ENCODE results near the gene FBXW4.
"Not testable (repeated sequence)": the region's sequence is repeated elsewhere in the genome, so short reads cannot be mapped to it uniquely, and the experiment has no call there.

FBXW4 gene

DNA sequence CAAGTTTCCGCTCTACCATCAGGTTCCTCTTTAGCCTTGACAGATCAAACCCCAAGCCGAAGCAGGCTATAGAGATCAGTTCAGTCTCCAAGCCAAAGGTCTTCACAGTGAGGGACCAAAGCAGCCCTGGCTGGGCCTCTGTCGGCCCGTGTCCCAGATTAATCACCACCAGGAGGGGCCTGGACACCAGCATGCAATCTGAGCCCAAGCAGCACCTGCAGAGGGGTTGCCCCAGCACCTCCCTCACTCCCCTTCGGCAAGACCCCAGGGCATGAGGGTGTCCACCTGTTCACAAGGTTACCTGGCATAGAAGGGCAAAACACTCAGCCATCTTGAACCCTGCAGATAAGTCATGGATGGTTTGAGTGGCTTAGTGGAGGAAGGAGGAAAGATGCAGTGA, 36.0 kb downstream of the FBXW4 start:
- no peak for FAIRE-seq
- no peak for DNase-seq (ENCODE audit: low spot score)

DNA sequence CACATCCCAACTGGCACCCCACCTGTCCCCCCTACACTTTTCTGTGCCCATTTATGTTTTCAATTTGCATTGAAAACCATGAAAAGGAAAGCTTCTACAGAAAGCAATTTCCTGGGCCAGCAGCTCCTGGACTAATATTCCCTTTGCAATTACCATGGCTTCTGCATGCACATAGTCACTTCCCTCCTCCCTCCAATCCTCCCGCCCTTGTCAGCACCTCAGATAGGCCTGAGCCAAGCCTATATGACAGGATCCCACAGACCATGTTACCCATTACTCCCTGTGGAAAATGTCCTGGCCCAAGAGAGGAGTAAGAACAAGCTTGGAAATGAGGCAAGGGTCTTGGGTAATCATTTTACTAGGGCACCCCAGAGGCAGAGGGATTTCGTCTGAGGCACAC, 38.1 kb downstream of the FBXW4 start:
- no peak for FAIRE-seq
- no peak for DNase-seq (ENCODE audit: low spot score)

DNA sequence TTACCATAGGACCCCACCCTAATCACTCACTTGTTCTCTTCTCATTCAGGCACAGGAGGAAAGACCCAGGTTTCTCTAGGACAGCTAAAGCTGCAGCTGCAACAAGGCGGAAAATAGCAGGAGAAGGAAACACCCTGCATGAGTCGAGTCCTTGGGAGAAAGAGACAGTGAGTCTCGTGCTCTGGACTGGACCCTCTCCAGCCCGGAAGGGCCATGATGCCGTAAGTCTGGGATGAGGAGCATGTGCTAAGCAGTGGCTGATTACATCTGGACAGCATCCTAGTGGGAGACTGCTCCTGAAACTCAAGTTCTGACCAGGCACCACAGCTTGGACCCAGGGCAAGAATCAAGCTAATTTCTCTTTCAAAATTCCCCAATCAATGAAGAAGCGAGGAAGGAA, 39.4 kb downstream of the FBXW4 start:
- DNase-seq (ENCODE audit: low spot score) (no peak), FAIRE-seq (no peak)

DNA sequence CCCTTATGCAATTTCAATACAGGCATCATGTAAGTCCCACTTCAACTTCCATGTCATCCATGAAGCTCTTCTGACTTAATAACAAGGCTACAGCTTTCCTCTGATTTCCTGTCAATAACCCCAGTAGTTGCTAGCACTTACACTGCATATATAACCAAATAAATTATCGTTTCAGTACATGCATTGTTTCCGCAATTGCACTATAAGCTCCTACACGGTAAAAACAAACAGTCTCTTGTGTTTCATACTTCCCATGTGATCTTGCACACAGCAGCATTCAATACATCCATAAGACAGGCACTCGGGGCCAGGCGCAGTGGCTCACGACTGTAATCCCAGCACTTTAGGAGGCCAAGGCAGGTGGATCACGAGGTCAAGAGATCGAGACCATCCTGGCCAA, 41.4 kb downstream of the FBXW4 start:
- DNase-seq (ENCODE audit: low spot score) (no peak), FAIRE-seq (no peak)

DNA sequence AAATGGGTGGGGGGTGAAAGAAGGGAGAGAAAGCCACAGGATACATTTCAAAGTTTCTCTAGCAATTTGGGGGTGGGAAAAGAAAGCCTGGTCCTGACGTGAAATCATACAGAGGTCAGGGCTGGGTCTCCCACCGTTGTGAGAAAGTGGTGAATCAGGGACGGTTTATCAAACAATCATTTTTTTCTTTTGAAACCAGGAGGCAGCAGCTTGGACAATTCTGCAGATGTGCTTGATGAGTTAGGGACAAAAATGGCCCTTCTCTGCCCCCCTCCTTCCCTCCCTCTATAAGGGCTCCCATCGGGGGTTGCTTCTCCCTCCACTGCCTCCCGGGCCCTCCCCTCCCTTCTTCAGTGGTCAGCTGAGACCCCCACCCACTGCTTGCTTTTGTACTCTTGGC, 43.6 kb downstream of the FBXW4 start:
- no peak for FAIRE-seq
- DNase-seq (ENCODE audit: low spot score): no peak

DNA sequence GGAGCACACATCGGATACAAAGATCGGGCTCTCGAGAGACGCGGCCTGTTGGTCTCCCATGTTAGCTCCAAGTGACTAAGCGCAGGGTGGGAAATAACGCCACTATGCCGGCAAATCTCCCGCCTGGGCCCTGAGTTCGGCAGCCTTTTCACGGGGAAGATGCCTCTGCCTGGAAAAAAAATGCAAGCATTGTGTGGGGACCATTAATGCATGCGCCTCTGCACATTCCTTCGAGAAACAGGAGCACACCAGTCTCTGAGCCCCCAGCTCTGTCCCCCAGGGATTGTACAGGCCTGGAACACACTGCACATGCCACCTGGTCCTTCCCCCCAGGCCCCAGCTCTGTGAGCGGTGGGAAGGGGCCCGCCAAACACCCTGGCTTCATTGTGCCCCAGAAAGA, 44.1 kb downstream of the FBXW4 start:
- FAIRE-seq (no peak), DNase-seq (ENCODE audit: low spot score) (no peak)

DNA sequence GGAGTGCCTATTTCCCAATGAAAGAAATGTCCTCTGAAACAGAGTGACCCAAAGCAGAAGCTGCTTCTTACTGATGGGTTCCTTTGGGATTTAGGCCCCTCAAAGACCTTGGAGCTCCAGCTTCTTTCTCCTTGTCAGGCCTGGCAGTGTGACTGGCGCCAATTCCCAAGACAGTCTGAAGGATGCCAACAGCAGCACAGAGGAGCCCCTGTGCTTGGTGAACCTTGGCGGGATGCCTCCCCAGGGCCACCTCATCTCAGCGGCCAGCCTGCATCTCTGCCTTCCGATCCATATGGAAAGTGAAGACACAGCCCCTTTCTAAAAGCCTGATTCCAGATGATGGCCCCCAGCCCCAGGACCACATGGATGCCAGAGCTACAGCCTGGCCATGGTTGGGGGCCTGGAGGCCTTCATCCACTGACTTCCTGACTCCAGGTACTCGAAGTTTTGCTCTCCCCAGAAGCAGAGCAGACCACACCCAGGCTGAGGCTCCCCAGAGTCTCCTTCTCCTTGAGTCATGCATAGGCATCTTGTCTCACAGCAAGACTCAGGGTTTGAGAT, 45.4 kb downstream of the FBXW4 start:
- FAIRE-seq: no peak
- DNase-seq (ENCODE audit: low spot score): no peak

DNA sequence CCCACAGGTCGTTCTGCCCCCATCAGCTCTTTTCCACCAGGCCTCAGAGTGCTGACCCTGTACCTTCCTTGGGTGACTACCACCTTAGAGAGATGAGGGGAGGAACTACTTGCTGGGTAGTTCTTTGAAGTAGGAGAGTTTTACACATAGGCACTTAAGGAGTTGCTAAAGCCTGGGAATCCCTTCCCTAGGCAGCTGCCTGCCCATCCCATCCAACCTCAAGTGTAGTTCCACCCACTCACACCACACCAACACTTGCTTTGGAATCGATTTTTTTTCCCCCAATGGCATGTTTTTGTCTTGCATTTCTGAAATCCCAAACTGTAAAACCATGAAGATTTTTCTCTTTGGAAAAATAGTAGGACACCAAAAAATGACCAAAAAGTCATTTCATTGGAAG, 47.7 kb downstream of the FBXW4 start:
- FAIRE-seq: no peak
- DNase-seq (ENCODE audit: low spot score): no peak

DNA sequence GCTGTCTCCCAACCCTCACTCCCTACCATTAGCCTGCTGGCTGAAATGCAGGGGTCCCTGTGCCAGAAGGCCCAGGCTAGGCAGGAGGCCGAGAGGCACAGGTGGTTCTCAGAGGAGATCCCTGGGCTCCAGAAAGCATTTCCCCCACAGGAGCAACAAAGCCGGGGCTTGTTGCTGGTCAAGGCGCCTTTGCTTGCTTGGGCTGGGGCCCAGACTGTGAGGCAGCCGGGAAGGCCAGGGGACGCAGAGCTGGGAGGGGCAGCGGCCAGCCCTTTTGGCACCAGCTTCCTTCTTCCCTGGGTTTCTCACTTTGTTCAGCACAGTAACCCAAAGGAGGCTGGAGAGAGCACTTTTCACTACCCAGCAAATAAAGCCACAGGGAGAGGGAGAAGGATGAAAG, 48.6 kb downstream of the FBXW4 start:
- no peak for DNase-seq (ENCODE audit: low spot score)
- FAIRE-seq: no peak

DNA sequence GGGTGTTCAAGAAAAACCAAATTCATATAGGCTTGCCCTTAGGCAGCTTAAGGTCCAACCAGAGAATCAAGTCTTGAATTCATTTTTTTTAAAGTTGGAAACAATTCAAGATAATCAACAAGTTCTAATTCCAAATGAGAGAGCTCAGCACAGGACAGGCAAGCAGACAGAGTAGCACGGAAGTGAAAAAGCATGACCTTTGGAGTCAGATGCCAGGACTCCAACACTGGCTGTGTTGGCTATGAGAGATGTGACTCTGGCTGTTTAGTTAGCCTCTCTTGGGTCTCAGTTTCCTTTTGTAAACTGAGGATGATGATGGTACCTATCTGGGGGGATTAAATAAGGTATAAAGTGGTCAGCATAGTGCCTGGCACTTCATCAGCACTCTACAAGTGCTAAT, 49.3 kb downstream of the FBXW4 start:
- no peak for DNase-seq (ENCODE audit: low spot score)
- FAIRE-seq: no peak

DNA sequence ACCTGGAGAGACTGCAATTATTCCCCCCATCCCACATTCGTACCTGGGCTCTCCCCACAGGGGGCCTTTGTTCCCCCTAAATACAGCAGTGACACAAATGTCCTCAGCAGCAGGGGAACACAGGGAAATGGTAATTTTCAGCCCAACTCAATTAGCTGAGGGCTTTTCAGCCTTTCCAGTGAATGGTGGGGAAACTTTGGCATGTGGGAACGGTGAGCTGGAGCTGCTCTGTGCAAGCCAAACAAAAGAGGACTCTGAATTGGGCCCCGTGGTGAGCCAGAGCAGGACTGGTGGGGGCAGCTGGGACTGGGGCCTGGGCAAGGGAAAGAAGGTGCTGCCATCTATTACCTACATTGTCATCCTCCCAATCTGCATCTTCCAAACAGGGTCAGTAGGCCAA, 51.0 kb downstream of the FBXW4 start:
- no peak for DNase-seq (ENCODE audit: low spot score)
- no peak for FAIRE-seq

DNA sequence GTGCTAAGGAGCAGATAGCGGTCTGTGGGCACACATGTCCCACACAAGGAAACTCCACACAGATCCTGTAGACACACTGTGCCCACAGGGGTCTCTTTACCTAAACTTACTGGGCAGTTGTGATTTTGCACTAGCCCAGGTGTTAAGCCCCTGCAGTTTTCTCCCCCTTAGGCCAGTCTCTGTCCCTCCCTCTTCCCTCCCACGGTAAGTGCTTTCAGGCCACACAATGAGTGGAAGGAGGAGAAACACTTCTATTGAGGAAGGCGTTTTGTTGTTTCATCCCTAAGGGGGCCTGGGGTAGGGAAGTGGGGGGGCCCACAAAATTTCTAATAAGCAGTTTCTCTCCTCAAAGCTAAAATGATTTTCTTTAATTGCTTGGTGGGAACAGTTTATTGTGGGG, 51.4 kb downstream of the FBXW4 start:
- FAIRE-seq (no peak), DNase-seq (ENCODE audit: low spot score) (no peak)

DNA sequence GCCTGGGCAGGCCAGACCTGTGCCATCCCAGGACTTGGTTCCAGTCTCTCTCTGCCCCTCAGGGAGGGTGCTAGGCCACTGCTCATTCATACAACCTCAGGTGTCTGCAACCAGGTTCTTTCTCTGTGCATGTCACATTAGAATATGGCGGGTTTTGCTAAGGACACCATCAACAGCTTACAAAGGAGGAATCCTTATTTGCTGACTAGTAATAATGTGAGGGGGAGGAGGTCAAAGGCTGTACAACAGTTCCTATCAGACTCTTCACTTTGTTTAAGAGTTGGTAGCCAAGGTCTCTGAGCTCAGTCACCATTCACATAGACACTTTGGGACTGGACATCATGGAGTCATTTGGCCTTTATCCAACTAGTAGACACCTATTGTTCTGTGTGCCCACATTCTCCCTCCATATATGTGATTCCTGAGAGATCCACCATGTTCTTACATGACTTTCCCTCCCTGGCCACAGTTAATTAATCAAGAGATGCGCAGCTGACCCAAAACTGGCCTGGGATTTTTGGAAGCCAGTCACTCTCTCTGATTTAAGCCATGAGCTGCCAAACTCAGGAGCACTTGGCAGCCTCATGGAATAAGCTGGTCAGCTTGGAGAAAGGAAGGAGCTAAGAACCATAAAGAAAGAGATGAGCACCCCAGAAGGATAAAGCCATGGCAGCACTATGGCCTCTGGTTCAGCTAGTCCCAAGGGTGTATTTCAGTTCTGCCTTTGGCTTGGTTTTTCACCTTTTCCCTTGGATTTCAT, 55.6 kb downstream of the FBXW4 start:
- no peak for FAIRE-seq
- no peak for DNase-seq (ENCODE audit: low spot score)

DNA sequence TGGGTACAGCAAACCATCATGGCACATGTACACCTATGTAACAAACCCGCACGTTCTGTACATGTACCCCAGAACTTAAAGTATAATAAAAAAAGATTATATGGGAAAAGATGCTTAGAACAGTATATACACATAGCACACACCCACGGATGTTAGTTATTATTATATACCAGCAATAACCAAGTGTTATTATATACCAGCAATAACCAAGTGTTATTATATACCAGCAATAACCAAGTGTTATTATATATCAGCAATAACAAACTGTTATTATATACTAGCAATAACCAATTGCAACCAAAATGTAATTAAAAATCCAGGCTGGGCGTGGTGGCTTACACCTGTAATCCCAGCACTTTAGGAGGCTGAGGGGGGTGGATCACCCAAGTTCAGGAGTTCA, 61.5 kb downstream of the FBXW4 start:
- not testable (repeated sequence) for FAIRE-seq; DNase-seq (ENCODE audit: low spot score)

DNA sequence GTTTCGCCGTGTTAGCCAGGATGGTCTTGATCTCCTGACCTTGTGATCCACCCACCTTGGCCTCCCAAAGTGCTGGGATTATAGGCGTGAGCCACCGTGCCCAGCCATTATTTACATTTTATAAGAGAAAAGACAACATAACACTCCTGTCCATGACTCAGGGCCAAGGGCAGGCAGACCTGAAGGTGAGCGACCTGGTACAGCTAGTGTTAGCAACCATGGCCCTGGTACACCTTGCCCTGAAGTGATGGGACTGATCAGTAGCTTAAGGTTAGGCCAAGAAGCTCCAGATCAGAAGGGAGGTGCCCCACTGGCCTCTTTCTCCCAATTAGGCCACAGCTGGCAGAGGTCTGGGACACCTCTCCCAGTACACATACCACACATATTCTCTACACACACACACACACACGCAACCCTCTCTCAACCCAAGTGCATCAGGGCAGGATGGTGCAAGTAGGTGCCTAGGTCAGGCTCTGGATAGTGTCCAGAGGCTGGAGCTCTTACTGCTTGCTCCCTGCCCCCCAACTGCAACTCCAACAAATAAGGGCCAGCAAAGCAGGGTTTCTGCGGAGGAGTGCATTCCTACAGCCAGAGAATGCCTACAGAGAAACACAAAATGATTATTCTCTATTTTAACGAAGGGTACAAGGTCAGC, 63.0 kb downstream of the FBXW4 start:
- DNase-seq (ENCODE audit: low spot score) (no peak), FAIRE-seq (no peak)

DNA sequence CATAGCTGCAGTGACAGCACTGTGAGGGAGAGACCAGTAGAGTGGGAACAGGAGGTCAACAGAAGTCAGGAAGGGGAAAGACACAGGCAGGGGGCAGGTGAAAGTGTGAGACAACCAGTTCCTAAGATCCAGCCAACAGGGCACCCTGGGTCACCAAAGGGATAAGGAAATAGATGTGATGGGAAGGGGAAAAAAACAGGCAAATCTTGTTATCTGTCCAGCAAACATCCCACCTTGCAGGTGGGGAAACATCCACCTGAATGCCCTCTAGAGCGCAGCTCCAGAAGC, 64.4 kb downstream of the FBXW4 start:
- FAIRE-seq (no peak), DNase-seq (ENCODE audit: low spot score) (no peak)

DNA sequence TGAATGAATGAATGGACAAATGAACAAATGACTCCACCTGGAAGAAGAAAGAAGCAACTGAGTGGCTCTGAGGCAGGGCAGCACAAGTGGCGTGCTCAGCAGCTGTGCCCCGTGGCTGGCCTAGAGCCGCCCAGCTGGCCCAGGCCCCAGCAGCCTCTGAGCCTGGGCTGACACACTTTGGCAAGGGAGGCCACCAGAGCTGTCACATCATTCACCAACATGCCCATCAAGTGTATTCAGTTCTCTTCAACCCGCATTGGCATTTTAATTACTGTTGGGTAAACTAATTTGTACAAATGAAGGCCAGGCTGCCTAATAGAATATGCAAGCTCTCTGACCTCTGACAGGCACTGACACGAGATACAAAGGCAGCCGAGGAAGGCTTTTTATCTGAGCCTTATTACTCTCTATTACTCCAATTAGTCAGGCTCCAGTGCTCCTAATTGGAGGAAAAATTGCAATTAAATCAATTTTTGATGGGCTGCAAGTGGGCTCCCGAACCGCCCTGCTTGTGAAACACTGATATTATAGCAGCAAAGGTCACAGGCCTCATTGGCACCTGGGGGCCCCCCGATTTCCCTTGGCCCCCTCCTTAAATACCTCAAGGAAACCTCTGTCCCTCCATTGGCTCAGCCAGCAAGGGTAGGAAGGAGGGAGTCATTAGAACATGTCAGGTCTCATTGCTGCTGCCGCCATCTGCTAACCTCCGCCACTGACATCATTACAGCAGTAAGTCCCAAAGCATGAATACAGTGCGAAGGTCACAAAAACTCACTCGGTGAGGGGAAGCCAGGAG, 64.9 kb downstream of the FBXW4 start:
- FAIRE-seq (no peak), DNase-seq (ENCODE audit: low spot score) (no peak)

DNA sequence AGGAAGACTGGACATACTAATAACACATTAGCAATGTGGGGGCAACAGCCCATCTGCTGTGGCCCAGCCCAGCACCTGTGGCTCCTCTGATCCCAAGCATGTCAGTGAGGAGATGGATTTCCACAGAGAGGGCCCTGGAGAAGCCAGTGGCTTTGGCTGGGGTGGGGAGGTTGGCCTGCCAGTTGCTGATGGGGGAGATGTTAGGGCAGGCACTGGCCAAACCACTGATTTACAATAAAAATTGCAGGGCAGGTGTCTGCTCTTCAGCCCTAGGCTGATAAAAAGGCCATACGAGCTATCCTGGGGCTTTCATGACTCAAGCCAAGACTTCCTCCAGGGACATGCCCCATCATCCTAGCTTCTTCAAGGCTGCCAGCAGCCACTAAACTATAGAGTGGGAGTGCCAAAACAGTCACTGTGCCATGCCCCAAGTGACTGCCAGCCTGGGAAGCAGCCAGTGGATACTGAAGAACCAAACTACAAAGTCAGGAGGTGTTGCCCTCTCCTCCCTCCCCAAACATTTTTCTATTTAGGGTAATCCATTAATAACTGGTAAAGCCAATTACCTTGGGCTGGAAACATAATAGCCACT, 69.1 kb downstream of the FBXW4 start:
- no peak for FAIRE-seq

DNA sequence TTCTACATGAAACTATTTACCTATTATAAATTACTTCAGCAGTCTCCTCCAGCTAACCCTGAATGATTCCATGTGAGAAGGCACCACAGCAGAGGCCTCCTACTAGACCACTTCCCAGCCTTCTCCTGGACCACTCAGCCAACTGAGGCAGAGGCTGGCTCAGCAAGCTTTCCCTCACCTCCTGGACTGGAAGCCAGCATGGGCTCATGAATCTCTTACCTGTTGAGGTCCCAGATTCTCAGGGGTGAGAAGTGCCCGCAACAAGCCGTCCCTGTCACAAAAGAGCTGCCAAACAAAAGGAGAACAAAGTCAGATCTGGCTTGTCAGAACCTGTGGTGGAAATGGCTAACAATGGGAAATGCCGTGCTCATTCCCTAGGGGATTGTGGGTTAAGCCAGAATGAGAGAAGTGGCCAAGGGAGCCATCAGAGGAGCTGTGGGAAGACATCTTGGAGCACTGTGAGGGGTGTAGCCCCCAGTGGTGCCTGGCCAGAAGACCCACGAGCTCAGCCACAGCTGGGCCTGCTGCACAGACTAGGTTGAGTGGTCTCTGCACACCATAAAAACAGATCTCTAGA, 70.4 kb downstream of the FBXW4 start:
- DNase-seq (ENCODE audit: low spot score) (no peak), FAIRE-seq (no peak)

More for the DNA sequence above, 69.1 kb downstream of the FBXW4 start:
- DNase-seq (ENCODE audit: low spot score): no peak

DNA sequence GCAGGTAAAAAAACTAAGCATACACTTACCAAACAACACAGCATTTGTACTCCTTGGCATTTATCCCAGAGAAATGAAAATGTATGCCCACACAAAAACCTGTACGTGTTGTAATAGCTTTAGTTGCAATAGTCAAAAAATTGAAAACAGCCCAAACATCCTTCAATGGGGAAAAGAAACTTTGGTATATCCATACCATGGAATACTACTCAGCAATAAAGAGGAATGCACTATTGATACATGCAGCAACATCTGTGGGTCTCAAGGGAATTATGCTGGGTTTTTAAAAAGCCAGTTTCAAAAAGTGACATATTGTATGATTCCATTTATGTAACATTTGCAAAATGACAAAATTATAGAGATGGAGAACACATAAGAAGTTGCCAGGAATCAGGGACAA, 71.4 kb downstream of the FBXW4 start:
- FAIRE-seq (no peak), DNase-seq (ENCODE audit: low spot score) (no peak)

DNA sequence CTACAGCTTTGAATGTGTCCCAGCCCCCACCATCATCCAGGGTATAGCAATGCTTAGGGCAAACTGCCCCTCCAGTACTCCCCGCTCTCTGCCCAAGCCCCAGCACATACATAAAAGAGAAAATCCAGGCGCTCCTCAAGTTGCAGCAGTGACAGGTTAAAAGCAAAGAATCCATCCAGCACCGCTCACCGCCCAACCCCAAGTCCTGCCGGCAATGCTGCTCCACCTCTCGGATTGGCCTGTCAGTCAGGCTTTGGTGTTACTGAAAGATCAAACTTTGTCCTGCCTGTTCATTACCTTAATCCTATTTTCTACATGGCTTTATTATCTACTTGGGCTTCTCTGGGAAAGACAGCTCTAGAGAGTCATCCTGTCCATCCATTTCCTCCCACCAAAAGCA, 75.0 kb downstream of the FBXW4 start:
- FAIRE-seq: no peak
- no peak for DNase-seq (ENCODE audit: low spot score)

DNA sequence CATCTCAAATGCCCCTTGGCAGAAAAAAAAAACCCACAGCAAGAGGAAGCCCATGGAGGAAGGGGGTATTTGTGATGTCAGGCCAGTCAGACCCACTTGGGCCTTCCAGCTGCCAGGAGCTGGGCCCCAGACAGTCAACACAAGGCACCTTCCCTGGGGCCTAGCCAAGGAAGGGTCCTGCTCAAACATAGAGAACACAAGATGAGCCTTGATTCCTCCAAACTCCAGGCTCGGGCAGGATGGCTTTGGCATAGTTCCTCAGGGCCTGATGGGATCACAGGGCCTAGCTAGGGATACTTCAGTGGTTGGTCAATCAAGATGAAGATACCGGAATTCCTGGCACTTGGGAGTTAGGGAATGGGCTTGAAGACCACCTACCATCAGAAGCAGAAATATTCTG, 76.1 kb downstream of the FBXW4 start:
- FAIRE-seq: no peak

More for the DNA sequence above, 76.1 kb downstream of the FBXW4 start:
- DNase-seq (ENCODE audit: low spot score): no peak

Measured in urothelium cell line (cell line).